Brain microvascular endothelial cell (primary cell): ENCODE results near the gene APBB2.
"Not testable (repeated sequence)": the region's sequence is repeated elsewhere in the genome, so short reads cannot be mapped to it uniquely, and the experiment has no call there.

Experiments
- DNase-seq: peaks from one replicate; pipeline ENCODE4 v3.0.0-alpha.2; 2020
- H3K27ac ChIP-seq: fragments of 250-450 bp; sonication (Bioruptor Pico); 2 replicates; pipeline ENCODE4 v1.5.1; 2020; ENCODE audit warnings: mild to moderate bottlenecking, moderate library complexity
- H3K27me3 ChIP-seq: fragments of 250-450 bp; sonication (Bioruptor Pico); replicated peaks from 2 replicates; pipeline ENCODE4 v1.5.1; 2020; ENCODE audit warnings: mild to moderate bottlenecking
- H3K36me3 ChIP-seq: fragments of 250-450 bp; sonication (Bioruptor Pico); replicated peaks from 2 replicates; pipeline ENCODE4 v1.5.1; 2020; ENCODE audit warnings: mild to moderate bottlenecking
- H3K4me3 ChIP-seq: 2 replicates; pipeline ENCODE4 v1.5.1; 2011; ENCODE audit warnings: low read depth, mild to moderate bottlenecking, control low read depth, low read length, moderate library complexity
- in situ Hi-C: cut with HindIII; loops from 2 replicates; pipeline ENCODE4 v1.10.0; 2017; ENCODE audit warnings: low sequenced_read_pairs, low pct_ligation_motif_present
- TF ChIP-seq, protein P1 (sequence below): IDR thresholded peaks from 2 replicates; pipeline ENCODE4 v1.5.1; 2011; ENCODE audit warnings: low read depth, mild to moderate bottlenecking, moderate library complexity, low read length, control low read depth, inconsistent platforms; ENCODE audit errors: missing control alignments

The APBB2 gene

DNA sequence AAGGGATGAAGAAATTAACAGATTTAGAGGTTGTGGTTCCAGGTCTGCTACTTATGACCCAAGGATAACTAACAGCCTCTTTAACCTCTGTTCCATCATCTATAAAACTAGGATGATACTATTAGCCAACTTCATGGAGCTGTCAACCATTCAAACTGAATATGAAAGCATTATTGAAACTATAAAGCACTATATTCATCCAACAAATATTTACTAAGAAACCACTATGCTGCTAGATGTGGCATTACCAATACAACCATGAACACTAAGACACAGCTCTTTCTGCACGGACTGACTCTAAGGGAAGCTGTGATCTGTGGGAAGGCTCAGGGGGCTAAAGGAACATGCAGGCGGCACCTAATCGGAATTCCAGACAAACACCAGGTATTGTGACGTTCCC lies 66.0 kb downstream of the APBB2 start:
- TF ChIP-seq, protein P1, sequence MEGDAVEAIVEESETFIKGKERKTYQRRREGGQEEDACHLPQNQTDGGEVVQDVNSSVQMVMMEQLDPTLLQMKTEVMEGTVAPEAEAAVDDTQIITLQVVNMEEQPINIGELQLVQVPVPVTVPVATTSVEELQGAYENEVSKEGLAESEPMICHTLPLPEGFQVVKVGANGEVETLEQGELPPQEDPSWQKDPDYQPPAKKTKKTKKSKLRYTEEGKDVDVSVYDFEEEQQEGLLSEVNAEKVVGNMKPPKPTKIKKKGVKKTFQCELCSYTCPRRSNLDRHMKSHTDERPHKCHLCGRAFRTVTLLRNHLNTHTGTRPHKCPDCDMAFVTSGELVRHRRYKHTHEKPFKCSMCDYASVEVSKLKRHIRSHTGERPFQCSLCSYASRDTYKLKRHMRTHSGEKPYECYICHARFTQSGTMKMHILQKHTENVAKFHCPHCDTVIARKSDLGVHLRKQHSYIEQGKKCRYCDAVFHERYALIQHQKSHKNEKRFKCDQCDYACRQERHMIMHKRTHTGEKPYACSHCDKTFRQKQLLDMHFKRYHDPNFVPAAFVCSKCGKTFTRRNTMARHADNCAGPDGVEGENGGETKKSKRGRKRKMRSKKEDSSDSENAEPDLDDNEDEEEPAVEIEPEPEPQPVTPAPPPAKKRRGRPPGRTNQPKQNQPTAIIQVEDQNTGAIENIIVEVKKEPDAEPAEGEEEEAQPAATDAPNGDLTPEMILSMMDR: no peak
- Histone ChIP-seq H3K4me3 (no peak overlapping the region), H3K27me3 (no peaks in the 10 kb centered on the region), H3K36me3 (no peaks in the 10 kb centered on the region), H3K27ac (peak overlapping the region; percentile 4)
- in situ Hi-C loops: no loop called here
- DNase-seq: no peak

DNA sequence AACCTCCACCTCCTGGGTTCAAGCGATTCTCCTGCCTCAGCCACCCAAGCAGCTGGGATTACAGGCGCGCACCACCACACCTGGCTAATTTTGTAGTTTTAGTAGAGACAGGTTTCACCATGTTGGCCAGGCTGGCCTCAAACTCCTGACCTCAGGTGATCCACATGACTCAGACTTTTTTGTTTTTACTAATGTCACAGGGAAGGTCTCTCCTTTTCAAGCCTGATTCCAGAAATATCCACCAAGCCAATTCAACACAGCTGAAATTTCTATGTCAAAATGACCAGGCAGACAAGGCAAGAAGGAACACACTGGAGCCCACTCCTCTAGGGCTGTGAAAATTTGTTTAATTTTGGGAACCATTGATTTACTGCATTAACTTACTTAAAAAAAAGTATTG lies 66.8 kb downstream of the APBB2 start:
- H3K36me3 ChIP-seq, H3K4me3 ChIP-seq, H3K27me3 ChIP-seq, DNase-seq, in situ Hi-C loops: not testable (repeated sequence)
- H3K27ac ChIP-seq: peak overlapping the region; percentile 92

DNA sequence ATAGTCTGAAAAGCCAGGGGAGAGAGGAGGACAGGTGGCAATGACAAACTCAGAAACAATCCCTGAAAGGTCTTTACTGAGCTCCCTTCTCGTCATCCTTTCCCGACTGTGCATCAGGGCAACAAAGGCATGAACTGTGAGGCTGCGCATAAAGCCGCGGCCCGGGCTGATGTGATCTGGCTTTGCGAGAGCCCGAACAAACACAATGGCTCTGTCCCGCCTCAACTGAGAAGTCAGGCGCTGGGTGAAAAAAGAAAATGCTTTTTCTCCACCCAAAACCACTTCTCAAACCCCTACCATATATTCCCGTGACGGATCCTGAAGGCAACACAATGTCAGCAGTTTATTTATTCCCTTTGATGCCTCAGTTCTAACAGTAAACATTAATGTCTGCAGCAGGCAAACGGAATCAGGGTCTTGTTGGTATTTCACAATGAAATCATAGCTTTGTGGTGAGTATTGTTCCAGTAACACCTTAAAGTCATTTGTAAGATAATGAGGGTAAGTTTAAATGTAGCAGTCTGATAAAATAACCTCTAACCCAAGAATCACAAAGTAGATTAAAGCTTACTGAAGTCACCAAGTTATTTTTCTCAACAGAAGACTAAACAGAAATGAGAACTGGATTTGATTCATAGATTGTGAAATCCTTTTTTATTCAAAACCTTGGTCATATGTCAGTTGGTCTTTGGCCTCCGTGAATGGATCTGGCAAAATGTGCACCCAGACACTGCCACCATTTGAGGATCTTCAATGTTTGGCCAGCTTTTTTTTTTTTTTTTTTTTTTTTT lies 67.4 kb downstream of the APBB2 start:
- in situ Hi-C loops: no loop called here
- no peak overlapping the region for H3K4me3 ChIP-seq
- peak overlapping the region; percentile 92 for H3K27ac ChIP-seq
- peaks cover 7% of the 10 kb centered on the region for H3K36me3 ChIP-seq
- no peaks in the 10 kb centered on the region for H3K27me3 ChIP-seq
- peak; percentile 49 for DNase-seq
- TF ChIP-seq, protein P1: no peak

DNA sequence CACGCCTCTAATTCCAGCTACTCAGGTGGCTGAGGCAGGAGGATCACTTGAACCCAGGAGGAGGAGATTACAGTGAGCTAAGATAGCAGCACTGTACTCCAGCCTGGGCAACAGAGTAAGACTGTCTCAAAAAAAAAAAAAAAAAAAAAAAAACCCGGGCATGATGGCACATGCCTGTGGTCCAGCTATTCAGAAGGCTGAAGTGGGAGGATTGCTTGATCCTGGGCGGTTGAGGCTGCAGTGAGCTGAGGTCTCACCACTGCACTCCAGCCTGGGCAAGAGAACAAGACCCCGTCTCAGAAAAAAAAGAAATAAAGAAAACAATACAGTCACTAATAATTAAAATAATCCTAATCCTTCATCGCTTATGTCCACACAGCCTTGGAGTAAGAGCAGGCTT lies 68.1 kb downstream of the APBB2 start:
- Histone ChIP-seq H3K27me3 (no peaks in the 10 kb centered on the region), H3K27ac (peak overlapping the region; percentile 92), H3K4me3 (no peak overlapping the region), H3K36me3 (peaks cover 14% of the 10 kb centered on the region)
- DNase-seq: no peak
- TF ChIP-seq, protein P1: no peak
- in situ Hi-C loops: no loop called here

DNA sequence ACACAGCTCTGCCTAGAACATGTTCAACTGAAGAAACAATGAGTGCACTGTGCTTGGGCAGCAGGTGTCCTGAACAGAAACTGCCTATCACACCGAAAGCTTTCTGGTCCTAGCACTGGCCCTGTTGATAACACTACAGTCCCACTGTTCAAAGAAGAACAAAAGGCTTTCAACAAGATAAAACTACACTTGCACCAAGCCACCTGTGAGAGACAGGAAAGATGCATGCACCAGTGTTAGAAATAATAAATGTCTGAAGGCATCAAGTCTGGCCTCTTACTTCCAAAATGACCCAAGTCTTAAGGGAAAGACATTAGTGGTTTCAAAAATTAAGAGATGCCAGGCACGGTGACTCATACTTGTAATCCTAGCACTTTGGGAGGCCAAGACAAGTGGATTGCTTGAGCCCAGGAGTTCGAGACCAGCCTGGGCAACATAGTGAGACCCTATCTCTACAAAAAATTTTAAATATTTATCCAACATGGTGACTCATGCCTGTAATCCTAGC lies 68.7 kb downstream of the APBB2 start:
- no peak for DNase-seq
- Histone ChIP-seq H3K27me3 (no peaks in the 10 kb centered on the region), H3K4me3 (no peak overlapping the region), H3K36me3 (peaks cover 20% of the 10 kb centered on the region), H3K27ac (peak overlapping the region; percentile 92)
- in situ Hi-C loops: no loop called here
- TF ChIP-seq, protein P1: no peak

DNA sequence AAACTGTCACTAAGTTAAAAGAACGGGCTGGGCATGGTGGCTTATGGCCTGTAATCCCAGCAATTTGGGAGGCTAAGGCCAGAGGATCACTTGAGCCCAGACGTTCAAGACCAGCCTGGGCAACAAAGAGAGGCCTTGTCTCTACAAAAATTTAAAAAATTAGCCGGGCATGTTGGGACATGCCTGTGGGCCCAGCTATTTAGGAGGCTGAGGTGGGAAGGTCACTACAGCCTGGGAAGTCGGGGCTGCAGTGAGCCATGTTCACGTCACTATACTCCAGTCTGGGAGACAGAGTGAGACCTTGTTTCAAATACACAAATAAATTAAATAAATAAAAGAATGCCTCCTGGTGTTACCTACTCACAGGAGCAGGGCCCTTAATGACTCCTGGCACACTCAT lies 69.5 kb downstream of the APBB2 start:
- in situ Hi-C loops: no loop called here
- TF ChIP-seq, protein P1: no peak

More for the DNA sequence above, 69.5 kb downstream of the APBB2 start:
- Histone ChIP-seq H3K27me3 (no peaks in the 10 kb centered on the region), H3K36me3 (peaks cover 23% of the 10 kb centered on the region), H3K4me3 (no peak overlapping the region), H3K27ac (peak overlapping the region; percentile 92)
- no peak for DNase-seq
